GM12874 (cell line): ENCODE data around the gene DNAI2.

ENCODE experiments used
- CTCF ChIP-seq: IDR thresholded peaks from 2 replicates; pipeline ENCODE4 v1.5.1; 2011; ENCODE audit warnings: low read depth, mild to moderate bottlenecking, control low read depth, low read length, moderate library complexity; ENCODE audit not compliant: insufficient read depth

Gene DNAI2

GRCh38 chr17:74277935-74278334 lies 3.9 kb downstream of the DNAI2 start:
- no peak for TF ChIP-seq CTCF

- TF ChIP-seq CTCF: no peak
Observed at GRCh38 chr17:74280093-74280513, 6.1 kb downstream of the DNAI2 start.

GRCh38 chr17:74281799-74282198 lies 7.8 kb downstream of the DNAI2 start:
- no peak for TF ChIP-seq CTCF

- no peak for TF ChIP-seq CTCF
Observed at GRCh38 chr17:74282587-74283370, 8.7 kb downstream of the DNAI2 start.

GRCh38 chr17:74283371-74283673 lies 9.3 kb downstream of the DNAI2 start:
- TF ChIP-seq CTCF: no peak

GRCh38 chr17:74287031-74287602 lies 13.1 kb downstream of the DNAI2 start:
- no peak for TF ChIP-seq CTCF

GRCh38 chr17:74288785-74289184 lies 14.8 kb downstream of the DNAI2 start:
- TF ChIP-seq CTCF: no peak

GRCh38 chr17:74289688-74290087 lies 15.7 kb downstream of the DNAI2 start:
- no peak for TF ChIP-seq CTCF
